Activated CD8-positive, alpha-beta memory T cell treated with anti-CD3 and anti-CD28 coated beads for 24 hours (primary cell): ENCODE results near the gene CHRNE.
"Not testable (repeated sequence)": the region's sequence is repeated elsewhere in the genome, so short reads cannot be mapped to it uniquely, and the experiment has no call there.

Experiments
- DNase-seq: peaks from one replicate; pipeline ENCODE4 v3.0.0-alpha.2; 2020

CHRNE gene

DNA sequence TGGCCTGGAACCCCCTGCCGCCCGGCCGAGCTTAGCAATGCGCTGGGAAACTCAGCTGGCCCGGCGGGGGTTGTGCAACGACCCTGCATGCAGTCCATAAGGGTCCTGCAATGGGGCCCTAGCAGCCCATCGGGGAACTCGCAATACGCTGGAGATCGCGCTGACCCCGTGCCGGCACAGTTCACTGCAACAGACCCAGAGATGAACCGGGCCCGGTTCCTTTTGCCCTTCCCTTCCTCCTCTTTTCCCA, 36.6 kb upstream of the CHRNE start:
- DNase-seq: no peak

GRCh38 chr17:4938688-4939545, 36.0 kb upstream of the CHRNE start:
- no peak for DNase-seq

GRCh38 chr17:4938069-4938491, 35.2 kb upstream of the CHRNE start:
- no peak for DNase-seq

DNA sequence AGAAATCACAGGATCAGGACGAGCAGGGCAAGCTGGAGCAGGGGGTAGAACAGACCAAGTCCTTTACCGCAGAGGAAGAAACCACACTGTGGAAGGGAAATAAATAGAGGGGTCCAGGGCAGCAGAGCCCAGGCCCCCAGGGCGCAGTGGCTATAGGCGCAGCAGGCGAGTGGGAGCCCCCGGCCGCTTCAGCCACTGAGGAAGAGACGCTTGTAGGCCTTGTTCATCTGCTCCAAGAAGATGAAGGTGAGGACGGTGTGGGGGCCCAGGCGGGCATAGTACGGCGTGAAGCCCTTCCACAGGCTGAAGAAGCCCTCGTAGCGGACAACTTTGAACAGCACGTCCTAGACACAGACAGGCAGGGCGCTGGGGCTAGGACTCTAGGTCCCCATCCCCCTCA, 34.7 kb upstream of the CHRNE start:
- DNase-seq: no peak

DNA sequence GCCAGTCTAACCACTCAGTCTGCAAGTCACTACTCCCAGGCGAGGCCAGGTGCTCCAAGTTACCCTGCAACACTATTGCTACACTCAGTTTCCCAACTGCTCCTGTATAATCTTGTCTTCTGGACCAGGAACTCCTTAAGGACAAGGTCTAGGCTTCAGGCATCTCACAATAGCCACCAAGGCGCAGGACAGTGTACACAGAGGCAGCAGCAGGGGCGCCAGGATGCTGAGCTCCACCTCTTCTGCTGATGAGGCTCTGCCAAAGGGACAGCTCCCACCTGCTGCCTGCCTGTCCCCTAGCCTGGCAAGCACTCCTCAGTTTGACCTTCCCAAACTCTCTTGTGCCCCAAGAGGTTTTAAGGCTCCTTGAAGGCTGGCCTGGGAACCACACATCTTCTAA, 33.5 kb upstream of the CHRNE start:
- DNase-seq: no peak

- DNase-seq: no peak
Measured at GRCh38 chr17:4935650-4936049, 32.8 kb upstream of the CHRNE start.

- DNase-seq: no peak
Measured at GRCh38 chr17:4934173-4934979, 31.5 kb upstream of the CHRNE start.

- no peak for DNase-seq
Measured at GRCh38 chr17:4933646-4934045, 30.7 kb upstream of the CHRNE start.

GRCh38 chr17:4932756-4933155, 29.9 kb upstream of the CHRNE start:
- no peak for DNase-seq

DNA sequence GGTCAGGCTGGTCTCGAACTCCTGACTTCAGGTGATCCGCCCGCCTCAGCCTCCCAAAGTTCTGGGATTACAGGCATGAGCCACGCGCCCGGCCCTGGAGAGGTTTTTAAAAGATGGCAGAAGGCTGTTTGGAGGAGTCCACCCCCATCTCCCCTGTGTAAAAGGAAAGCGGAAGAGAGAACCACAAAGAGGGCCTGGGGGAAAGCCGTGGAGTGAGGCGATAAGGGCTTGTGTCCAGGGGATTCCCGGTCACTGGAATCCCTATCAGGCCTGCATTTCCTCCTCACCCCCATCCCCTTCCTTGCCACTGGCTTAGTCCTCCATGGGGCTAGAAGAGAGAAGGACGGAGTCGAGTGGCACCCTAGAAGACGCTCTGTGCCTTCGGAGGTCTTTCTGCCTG, 29.1 kb upstream of the CHRNE start, which contains the start of gene GP1BA:
TSS of gene GP1BA (plus strand) at position 315 of the 400 bp plus-strand sequence. CDS start 328 bp downstream, outside the sequence.
- no peak for DNase-seq

DNA sequence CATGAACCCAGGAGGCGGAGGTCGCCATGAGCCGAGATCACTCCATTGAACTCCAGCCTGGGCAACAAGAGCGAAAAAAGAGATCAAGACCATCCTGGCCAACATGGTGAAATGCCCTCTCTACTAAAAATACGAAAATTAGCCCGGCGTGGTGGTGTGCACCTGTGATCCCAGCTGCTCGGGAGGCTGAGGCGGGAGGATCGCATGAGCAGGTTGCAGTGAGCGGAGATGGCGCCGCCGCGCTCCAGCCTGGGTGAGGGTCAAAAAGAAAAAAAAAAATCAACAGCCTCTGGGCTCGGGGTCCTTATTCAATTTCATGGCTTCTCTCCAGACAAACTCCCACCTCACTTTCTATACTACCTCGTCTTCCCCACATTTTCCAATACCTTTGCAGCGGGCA, 26.0 kb upstream of the CHRNE start:
- DNase-seq: no peak

DNA sequence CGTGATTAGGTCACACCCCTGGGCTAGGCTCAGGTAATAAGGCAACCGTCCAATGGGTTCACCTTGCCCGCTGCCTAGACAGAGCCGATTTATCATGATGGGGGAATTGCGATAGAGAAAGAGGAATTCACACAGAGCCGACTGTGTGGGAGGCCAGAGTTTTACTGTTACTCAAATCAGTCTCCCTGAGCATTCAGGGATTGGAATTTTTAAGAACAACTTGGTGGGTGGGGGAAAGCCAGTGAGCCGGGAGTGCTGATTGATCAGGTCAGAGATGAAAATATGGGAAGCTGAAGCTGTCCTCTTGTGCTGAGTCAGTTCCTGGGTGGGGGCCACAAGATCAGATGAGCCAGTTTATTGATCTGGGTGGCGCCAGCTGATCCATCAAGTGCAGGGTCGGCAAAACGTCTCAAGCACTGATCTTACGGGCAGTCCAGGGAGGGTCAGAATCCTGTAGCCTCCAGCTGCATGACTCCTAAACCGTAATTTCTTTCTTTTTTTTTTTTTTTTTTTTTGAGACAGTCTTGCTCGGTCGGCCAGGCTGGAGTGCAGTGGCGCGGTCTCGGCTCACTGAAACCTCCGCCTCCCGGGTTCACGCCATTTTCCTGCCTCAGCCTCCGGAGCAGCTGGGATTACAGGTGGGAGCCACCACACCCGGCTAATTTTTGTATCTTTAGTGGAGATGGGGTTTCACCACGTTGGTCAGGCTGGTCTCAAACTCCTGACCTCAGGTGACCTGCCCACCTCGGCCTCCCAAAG, 23.9 kb upstream of the CHRNE start:
- DNase-seq: not testable (repeated sequence)

DNA sequence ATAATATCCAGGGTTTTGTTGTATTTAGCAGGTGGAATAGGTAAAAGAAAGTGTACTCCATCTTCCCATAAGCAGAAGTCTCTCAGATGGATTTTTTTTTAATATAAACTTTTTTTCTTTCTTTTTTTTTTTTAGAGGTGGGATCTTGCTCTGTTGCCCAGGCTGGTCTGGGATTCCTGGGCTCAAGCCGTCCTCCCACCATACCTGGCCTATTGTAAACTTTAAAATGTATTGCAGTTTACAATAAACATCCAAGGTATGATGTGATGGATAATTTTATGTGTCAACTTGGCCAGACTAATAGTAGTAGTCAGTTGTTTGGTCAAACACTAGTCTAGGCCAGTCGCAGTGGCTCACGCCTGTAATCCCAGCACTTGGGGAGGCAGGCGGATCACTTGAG, 18.4 kb upstream of the CHRNE start:
- no peak for DNase-seq

- no peak for DNase-seq
Measured at GRCh38 chr17:4920351-4921048, 17.6 kb upstream of the CHRNE start.

DNA sequence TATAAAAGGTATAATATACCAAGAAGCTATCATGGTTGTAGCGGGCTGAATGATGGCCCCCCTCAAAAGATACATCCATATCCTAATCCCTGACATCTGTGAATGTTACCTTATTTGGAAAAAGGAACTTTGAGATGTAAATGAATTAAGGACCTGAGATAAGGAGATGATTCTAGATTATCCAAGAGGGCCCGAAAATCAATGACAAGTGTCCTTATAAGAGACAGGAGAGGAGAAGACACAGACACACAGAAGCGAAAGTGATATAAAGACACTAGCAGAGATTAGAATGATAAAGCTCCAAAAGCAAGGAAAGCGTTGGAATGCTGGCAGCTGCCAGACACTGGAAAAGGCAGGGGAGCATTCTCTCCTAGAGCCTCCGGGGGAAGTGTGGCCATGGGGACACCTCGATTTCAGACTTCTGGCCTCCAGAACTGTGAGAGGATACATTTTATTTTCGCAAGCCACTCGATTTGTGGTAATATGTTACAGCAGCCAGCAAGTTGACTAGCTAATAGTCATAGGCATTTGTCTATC, 16.7 kb upstream of the CHRNE start:
- no peak for DNase-seq

- DNase-seq: not testable (repeated sequence)
Measured at GRCh38 chr17:4914551-4914950, 11.7 kb upstream of the CHRNE start.

DNA sequence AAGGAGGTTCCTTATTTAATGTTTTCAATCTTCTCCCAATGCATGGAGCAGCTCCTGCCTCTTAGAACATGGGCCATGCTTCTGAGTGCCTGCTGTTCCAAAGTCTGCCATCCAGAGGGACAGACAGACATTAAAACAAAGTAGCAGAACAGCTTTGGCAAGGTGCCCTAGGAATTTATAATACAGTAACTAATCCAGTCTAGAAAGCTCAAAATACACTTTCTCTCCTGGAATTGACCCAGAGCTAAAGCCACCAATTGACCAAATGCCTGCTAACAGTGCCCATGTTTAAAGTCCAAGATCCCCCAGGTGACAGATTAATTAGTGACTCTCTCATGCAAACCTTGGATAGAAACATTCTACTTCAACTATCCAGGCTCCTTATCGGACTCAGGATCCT, 11.1 kb upstream of the CHRNE start:
- DNase-seq: no peak

DNA sequence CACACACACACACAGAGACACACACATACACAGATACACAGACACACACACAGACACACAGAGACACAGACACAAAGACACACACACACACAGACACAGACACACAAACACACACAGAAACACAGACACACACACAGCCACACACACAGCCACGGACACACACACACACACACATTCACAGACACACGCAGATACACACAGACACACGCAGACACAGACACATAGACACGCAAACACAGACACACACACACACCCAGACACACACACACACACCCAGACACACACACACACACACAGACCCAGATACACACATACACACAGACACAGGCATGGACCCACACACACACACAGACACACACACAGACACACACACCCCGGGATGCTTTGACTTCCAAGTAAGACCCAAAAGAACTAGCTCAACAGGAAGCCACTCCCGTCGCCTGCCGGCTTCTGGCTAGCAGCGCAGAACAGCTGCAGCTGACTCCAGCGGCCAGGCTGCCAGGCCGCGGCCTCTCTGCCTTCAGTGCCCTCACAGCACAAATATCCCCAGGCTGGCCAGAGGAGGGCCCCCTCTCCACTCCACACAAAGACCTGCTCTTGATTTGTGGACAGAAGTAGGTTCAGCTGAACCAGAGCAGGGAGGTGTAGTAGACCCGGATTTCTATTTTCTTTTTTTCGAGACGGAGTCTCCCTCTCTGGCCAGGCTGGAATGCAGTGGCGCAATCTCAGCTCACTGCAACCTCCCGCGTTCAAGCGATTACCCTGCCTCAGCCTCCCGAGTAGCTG, 6.0 kb upstream of the CHRNE start:
- peak; percentile 84 for DNase-seq

DNA sequence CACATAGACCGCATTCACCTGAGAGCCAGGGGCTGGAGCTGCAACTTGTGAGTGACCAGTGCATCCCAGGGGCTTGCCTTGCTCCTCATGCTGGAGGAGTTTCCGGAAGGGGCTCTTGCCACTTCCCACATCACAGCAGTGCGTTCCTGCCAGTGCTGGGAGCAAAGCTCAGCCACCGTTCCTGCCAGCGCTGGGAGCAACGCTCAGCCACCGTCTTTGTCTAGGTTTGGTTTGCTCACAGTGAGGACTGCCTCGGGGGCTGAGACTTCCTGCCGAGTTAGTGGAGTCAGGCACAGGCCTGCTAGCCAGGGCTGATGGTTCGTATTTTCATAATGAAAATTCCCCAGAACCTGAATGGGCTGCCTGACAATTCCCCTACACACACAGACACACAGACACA, 5.4 kb upstream of the CHRNE start:
- DNase-seq: no peak

DNA sequence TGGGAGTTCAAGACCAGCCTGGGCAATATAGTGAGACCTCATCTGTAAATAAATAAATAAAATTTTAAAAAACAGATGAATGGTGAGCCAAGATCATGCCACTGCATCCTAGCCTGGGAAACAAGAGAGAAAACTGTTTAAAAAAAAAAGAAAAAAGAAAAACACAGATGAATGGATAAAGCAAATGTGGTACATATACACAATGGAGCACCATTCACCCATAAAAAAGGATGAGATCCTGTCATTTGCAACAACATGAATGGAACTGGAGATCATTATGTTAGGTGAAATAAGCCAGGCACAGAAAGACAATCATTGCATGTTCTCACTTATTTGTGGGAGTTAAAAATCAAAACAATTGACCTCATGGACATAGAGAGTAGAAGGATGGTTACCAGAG, 3.7 kb upstream of the CHRNE start:
- DNase-seq: not testable (repeated sequence)

DNA sequence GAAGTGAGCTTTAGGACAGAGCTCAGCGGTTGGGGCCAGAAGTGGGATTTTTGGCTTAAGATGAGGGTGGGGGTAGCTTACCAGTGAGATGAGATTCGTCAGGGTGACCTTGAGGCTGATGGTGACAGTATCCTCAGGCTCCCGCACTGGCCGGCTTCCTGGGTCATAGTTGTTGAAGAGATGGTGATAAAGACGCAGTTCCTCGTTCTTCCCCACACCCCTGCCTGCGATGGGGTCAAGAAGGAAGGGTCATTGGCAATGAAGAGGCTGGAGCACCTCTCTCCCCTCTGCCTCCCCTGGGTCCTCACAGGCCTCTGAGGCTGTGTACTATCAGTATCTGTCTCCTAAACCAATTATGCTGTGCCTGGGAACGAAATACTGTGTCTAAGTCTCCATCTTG, 358 bp downstream of the CHRNE start:
- no peak for DNase-seq
